Measurements from ENCODE around the gene PSMB10. TPM values are rescaled to one million over a fixed set of nuclear protein-coding genes. Genes with fewer than 3 reads are reported as not detected.

Gene PSMB10
- total RNA-seq, 4 donors from 2014 or later, result 22.9 to 57.6 (median 39.4) TPM

DNA sequence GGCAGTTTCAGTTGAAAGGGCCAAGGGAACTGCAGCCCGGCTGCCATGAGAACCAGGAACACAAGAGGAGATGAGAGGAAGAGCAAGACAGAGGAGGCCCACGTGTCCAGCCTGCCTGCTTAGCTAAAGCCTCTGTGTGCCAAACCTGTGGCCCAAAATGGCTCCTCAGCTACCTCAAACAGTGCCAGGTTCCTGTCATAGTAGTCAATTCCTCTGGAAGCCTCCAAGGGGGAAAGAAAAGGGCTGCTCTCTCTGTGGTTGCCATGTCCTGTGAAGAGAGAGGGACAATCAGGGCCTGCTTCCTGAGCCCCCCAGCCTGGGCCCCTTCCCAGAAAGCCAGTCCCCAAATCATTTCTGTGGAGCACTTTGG, 26.6 kb upstream of the PSMB10 start:
- Histone ChIP-seq H3K9me3 (no peaks in the 10 kb centered on the region), H3K4me1 (peaks cover 0 to 87% (median 57%) of the 10 kb centered on the region in 4 donors), H3K27ac (peak overlapping the region in 2 of 4 donors; percentile 56 to 77), H3K36me3 (peaks cover 6 to 50% (median 8%) of the 10 kb centered on the region in 3 donors), H3K4me3 (no peak overlapping the region), H3K27me3 (no peaks in the 10 kb centered on the region)
- no peak for TF ChIP-seq EP300 (IDR thresholded peaks at IDR 0.05)
- TF ChIP-seq POLR2A (IDR thresholded peaks at IDR 0.05), result no peak
- TF ChIP-seq, protein P1, sequence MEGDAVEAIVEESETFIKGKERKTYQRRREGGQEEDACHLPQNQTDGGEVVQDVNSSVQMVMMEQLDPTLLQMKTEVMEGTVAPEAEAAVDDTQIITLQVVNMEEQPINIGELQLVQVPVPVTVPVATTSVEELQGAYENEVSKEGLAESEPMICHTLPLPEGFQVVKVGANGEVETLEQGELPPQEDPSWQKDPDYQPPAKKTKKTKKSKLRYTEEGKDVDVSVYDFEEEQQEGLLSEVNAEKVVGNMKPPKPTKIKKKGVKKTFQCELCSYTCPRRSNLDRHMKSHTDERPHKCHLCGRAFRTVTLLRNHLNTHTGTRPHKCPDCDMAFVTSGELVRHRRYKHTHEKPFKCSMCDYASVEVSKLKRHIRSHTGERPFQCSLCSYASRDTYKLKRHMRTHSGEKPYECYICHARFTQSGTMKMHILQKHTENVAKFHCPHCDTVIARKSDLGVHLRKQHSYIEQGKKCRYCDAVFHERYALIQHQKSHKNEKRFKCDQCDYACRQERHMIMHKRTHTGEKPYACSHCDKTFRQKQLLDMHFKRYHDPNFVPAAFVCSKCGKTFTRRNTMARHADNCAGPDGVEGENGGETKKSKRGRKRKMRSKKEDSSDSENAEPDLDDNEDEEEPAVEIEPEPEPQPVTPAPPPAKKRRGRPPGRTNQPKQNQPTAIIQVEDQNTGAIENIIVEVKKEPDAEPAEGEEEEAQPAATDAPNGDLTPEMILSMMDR (IDR thresholded peaks at IDR 0.05), result no peak
- no peak for DNase-seq (ENCODE audit: low spot score in 2 of 2)
- WGBS, 2 donors, result 61 to 80% methylated on average over 2 of the region's 2 CpGs

DNA sequence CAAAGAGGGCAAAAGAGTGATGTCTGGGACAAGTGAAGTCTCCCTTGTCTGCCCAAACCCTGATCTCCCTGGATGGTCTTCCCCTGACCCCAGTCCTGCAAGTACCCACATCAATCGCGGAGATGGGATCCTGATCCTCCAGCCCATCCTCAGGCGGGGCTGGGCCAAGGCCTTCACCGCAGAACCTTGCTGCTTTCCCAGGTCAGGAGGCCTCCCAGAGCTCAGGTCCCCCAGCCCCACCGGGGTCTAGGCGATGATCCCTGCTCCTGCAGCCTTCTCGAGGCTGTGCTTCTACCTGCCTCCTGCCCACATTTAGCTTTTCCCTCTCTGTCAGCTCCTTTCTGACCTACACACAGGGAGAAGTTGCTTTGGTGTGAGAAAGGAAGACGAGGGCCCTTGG, 25.5 kb upstream of the PSMB10 start:
- H3K27ac ChIP-seq, result peak overlapping the region in 1 of 4 donors; percentile 23
- peaks cover 0 to 83% (median 53%) of the 10 kb centered on the region in 4 donors for H3K4me1 ChIP-seq
- H3K27me3 ChIP-seq, result no peaks in the 10 kb centered on the region
- TF ChIP-seq, protein P1 (IDR thresholded peaks at IDR 0.05), result no peak
- TF ChIP-seq POLR2A (IDR thresholded peaks at IDR 0.05) (no peak), EP300 (IDR thresholded peaks at IDR 0.05) (no peak)
- no peaks in the 10 kb centered on the region for H3K9me3 ChIP-seq
- 87 to 90% methylated on average over 8 of the region's 8 CpGs for WGBS, 2 donors
- peaks cover 6 to 61% (median 8%) of the 10 kb centered on the region in 3 donors for H3K36me3 ChIP-seq
- no peak overlapping the region for H3K4me3 ChIP-seq
- DNase-seq (ENCODE audit: low spot score in 2 of 2), result no peak

DNA sequence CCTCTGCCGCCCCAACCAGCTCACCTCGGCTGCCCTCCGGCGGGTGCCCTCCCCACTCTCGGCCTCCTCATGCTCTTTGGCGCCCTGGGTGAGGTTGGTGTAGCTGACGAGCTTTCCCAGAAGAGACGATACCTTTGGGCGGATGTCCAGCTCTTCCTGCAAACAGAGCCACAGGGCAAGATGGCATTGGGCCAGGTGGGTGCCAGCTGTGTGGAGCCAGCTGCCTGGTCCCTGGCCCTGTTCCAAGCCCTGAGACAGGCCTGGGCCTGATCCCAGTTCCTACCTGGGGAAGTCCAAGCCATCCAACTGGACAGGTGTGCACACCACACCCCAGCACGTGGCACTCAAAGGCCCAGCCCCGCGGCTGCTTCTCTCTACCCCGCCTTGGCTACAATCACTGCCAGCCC, 24.9 kb upstream of the PSMB10 start:
- WGBS, 2 donors, result 86 to 89% methylated on average over 10 to 13 of the region's 13 CpGs
- H3K27me3 ChIP-seq, result no peaks in the 10 kb centered on the region
- H3K27ac ChIP-seq, result peak overlapping the region in 2 of 4 donors; percentile 23 to 31
- TF ChIP-seq EP300 (IDR thresholded peaks at IDR 0.05), result no peak
- TF ChIP-seq, protein P1 (IDR thresholded peaks at IDR 0.05), result no peak
- no peak for TF ChIP-seq POLR2A (IDR thresholded peaks at IDR 0.05)
- peaks cover 0 to 77% (median 47%) of the 10 kb centered on the region in 4 donors for H3K4me1 ChIP-seq
- H3K9me3 ChIP-seq, result no peaks in the 10 kb centered on the region
- DNase-seq (ENCODE audit: low spot score in 2 of 2), result no peak
- H3K36me3 ChIP-seq, result peaks cover 6 to 62% (median 8%) of the 10 kb centered on the region in 3 donors
- no peak overlapping the region for H3K4me3 ChIP-seq

DNA sequence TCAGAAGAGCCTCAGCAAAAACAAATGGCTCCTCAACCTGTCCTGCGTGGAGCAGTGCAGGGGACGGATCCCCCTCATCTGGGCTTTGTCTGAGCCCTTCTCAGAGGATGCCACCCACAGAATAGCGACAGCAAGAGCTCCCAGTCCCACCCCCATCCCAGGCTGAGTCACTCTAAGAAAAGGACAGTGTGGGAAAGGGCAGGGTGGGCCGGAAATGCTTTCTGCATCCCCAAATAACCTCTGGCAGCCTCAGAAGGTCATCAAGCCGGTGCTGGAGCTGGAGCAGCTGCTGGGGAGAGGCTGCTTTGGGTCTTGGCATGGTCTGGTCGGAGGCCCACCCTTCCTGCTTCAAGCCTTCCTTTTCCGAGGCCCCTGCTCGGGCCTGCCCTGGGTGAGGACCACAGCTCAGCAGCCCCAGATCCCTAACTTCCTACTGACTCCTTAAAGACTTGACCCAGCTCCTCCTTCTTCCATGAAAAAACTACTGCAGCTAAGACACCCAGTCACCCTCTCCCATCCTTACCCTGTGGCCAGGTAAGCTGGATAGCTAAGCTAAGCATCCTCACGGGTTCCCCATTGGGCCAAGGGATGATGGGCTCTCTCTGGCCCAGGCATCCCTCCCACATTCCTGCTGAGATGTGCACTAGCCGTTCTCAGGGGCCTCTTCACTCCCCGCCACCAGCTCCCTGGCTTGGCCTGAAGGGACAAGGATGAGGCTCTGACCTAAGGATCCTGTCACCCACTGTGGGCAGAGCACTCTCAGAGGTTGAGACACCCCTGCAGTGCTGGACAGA, 23.1 kb upstream of the PSMB10 start:
- Histone ChIP-seq H3K9me3 (no peaks in the 10 kb centered on the region), H3K4me1 (peaks cover 0 to 59% (median 33%) of the 10 kb centered on the region in 4 donors), H3K36me3 (peaks cover 6 to 79% (median 8%) of the 10 kb centered on the region in 3 donors), H3K27me3 (no peaks in the 10 kb centered on the region), H3K27ac (peak overlapping the region in 3 of 4 donors; percentile 62 to 74 (median 70)), H3K4me3 (no peak overlapping the region)
- TF ChIP-seq EP300 (IDR thresholded peaks at IDR 0.05) (peak in 1 of 2 donors; percentile 69), POLR2A (IDR thresholded peaks at IDR 0.05) (no peak)
- TF ChIP-seq, protein P1 (IDR thresholded peaks at IDR 0.05), result no peak
- peak; percentile 47 to 49 for DNase-seq (ENCODE audit: low spot score in 2 of 2)
- WGBS, 2 donors, result 24 to 36% methylated on average over 10 to 11 of the region's 11 CpGs

DNA sequence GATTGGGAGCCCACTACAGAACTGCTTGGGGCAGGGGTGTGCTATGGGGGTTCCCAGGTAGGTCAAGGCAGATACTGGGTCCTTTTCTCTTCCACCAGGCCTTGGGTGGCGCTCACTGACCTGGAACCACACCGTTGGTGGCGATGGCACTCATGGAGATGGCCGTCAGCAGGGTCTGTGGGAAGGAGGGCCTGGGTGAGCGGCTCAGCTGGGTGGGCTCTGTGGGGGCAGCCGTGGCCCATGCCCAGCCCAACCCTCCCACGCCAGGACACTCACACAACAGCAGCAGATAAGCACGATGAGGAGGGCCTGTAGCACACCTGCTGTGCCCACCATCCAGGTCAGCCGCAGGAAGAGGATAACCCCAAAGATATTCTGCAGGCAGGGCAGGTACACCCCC, 21.0 kb upstream of the PSMB10 start:
- peaks cover 6 to 90% (median 8%) of the 10 kb centered on the region in 3 donors for H3K36me3 ChIP-seq
- H3K4me1 ChIP-seq, result peaks cover 0 to 47% (median 15%) of the 10 kb centered on the region in 4 donors
- H3K4me3 ChIP-seq, result no peak overlapping the region
- TF ChIP-seq EP300 (IDR thresholded peaks at IDR 0.05), result no peak
- TF ChIP-seq, protein P1 (IDR thresholded peaks at IDR 0.05), result no peak
- no peak for TF ChIP-seq POLR2A (IDR thresholded peaks at IDR 0.05)
- H3K27ac ChIP-seq, result peak overlapping the region in 1 of 4 donors; percentile 74
- WGBS, 2 donors, result 92% methylated on average over 9 of the region's 9 CpGs
- no peak for DNase-seq (ENCODE audit: low spot score in 2 of 2)
- no peaks in the 10 kb centered on the region for H3K9me3 ChIP-seq
- no peaks in the 10 kb centered on the region for H3K27me3 ChIP-seq
